HFFc6 (cell line): ENCODE measurements around the gene PEBP1. TPM values are rescaled to one million over a fixed set of nuclear protein-coding genes. Genes with fewer than 3 reads are reported as not detected.
"Not testable (repeated sequence)": the region's sequence is repeated elsewhere in the genome, so short reads cannot be mapped to it uniquely, and the experiment has no call there.

Experiments
- DNase-seq: peaks from one replicate; pipeline ENCODE4 v3.0.0-alpha.2; 2018
- H3K27ac Mint-ChIP-seq: 2 replicates; pipeline ENCODE4 v1.8.0; 2020; ENCODE audit warnings: mild to moderate bottlenecking, mixed read lengths
- H3K27me3 Mint-ChIP-seq: 2 replicates; pipeline ENCODE4 v1.8.0; 2021; ENCODE audit warnings: mild to moderate bottlenecking, moderate library complexity, mixed read lengths; ENCODE audit not compliant: insufficient read depth
- H3K36me3 Mint-ChIP-seq: 2 replicates; pipeline ENCODE4 v1.8.0; 2021; ENCODE audit warnings: low read depth, mixed read lengths
- H3K4me1 Mint-ChIP-seq: 2 replicates; pipeline ENCODE4 v1.8.0; 2020; ENCODE audit warnings: low read depth, mixed read lengths
- H3K4me3 Mint-ChIP-seq: 2 replicates; pipeline ENCODE4 v1.8.0; 2020; ENCODE audit warnings: mild to moderate bottlenecking, moderate library complexity, mixed read lengths
- H3K9me3 Mint-ChIP-seq: 2 replicates; pipeline ENCODE4 v1.8.0; 2020; ENCODE audit warnings: mild to moderate bottlenecking, mixed read lengths
- CTCF ChIP-seq: fragments of 200-600 bp; sonication (generic); IDR thresholded peaks from 2 replicates; pipeline ENCODE4 v1.5.0; 2021; ENCODE audit warnings: antibody characterized with exemption, mild to moderate bottlenecking
- total RNA-seq, 6 experiments: library from RNA; stranded (reverse); fragmentation: NEBNext Ultra II Directional; extraction: Animal tissue kit (Norgen Biotek cat#: 25700); gene quantifications; 2 replicates in 1 of 6; 3 replicates in 5 of 6; pipeline ENCODE4 v1.2.3, GENCODE V29; 2021

Gene PEBP1
- total RNA-seq, 6 experiments from 2014 or later, result 178 to 263 (median 196) TPM

GRCh38 chr12:118122264-118122663 lies 13.7 kb upstream of the PEBP1 start:
- H3K4me3 Mint-ChIP-seq, result no peak overlapping the region
- no peaks in the 10 kb centered on the region for H3K9me3 Mint-ChIP-seq
- H3K27ac Mint-ChIP-seq, result no peak overlapping the region
- DNase-seq, result no peak
- H3K36me3 Mint-ChIP-seq, result no peaks in the 10 kb centered on the region
- TF ChIP-seq CTCF, result no peak
- H3K4me1 Mint-ChIP-seq, result peaks cover 15% of the 10 kb centered on the region
- H3K27me3 Mint-ChIP-seq, result no peaks in the 10 kb centered on the region; the same call in 1 of the 2 replicates

- peaks cover 15% of the 10 kb centered on the region for H3K4me1 Mint-ChIP-seq
- no peak overlapping the region for H3K4me3 Mint-ChIP-seq
- no peak overlapping the region for H3K27ac Mint-ChIP-seq
- DNase-seq, result no peak
- H3K9me3 Mint-ChIP-seq, result no peaks in the 10 kb centered on the region
- H3K36me3 Mint-ChIP-seq, result peaks cover 6% of the 10 kb centered on the region; the same call in 1 of the 2 replicates
- no peaks in the 10 kb centered on the region; the same call in 1 of the 2 replicates for H3K27me3 Mint-ChIP-seq
- TF ChIP-seq CTCF, result no peak
Measured at GRCh38 chr12:118124333-118124874, 11.5 kb upstream of the PEBP1 start.

- peaks cover 6% of the 10 kb centered on the region; the same call in 1 of the 2 replicates for H3K36me3 Mint-ChIP-seq
- no peak for DNase-seq
- H3K4me1 Mint-ChIP-seq, result peaks cover 9% of the 10 kb centered on the region
- H3K4me3 Mint-ChIP-seq, result no peak overlapping the region
- TF ChIP-seq CTCF, result no peak
- no peaks in the 10 kb centered on the region; the same call in 1 of the 2 replicates for H3K27me3 Mint-ChIP-seq
- no peak overlapping the region for H3K27ac Mint-ChIP-seq
- H3K9me3 Mint-ChIP-seq, result no peaks in the 10 kb centered on the region
Measured at GRCh38 chr12:118125743-118126118, 10.2 kb upstream of the PEBP1 start.

DNA sequence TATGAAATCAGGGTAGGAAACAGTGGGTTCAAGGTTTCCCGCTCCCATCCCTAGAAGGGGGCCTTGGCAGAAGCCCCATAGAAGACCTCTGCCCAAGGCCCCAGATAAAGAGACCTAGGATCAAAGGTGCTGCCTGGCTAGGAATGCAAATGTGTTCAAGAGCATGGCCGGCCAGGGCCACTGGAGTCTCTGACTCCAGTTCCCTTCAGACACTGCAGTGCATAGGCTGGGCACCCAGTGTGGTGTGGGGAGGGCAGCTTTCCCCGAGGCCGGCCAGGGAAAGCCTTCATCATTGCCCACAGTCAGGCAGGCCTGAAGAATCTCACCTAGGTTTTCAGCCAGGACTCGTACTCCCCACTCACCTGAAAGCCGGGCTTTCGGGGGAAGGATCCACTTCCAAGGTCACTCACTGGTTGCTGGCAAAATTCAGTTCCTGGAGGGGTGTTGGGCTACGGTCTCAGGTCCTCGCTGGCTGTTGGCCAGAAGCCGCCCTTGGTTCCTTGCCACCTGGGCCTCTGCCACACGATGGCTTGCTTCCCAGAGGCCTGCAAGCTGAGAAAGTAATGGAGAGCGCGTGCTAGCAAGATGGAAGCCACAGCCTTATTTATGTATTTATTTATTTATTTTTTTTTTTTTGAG lies 9.7 kb upstream of the PEBP1 start:
- Mint-ChIP-seq H3K27ac (no peak overlapping the region), H3K4me3 (no peak overlapping the region), H3K4me1 (peaks cover 4% of the 10 kb centered on the region), H3K27me3 (no peaks in the 10 kb centered on the region; the same call in 1 of the 2 replicates), H3K36me3 (peaks cover 6% of the 10 kb centered on the region; the same call in 1 of the 2 replicates), H3K9me3 (no peaks in the 10 kb centered on the region)
- TF ChIP-seq CTCF, result no peak
- DNase-seq, result no peak

DNA sequence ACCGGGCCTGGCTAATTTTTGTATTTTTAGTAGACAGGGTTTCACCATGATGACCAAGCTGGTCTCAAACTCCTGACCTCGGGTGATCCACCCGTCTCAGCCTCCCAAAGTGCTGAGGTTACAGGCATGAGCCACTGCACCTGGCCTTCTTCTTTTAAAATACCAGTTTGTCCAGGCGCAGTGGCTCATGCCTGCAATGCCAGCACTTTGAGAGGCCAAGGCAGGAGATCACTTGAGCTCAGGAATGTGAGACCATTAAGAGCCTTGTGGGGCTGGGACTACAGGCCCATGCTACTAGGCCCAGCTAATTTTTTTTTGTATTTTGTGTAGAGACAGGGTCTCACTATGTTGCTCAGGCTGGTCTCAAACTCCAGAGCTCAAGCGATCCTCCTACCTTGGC lies 8.1 kb upstream of the PEBP1 start:
- H3K4me1 Mint-ChIP-seq, result peaks cover 6% of the 10 kb centered on the region
- H3K27ac Mint-ChIP-seq, result no peak overlapping the region
- H3K27me3 Mint-ChIP-seq, result no peaks in the 10 kb centered on the region; the same call in 1 of the 2 replicates
- no peak for TF ChIP-seq CTCF
- no peak for DNase-seq
- H3K9me3 Mint-ChIP-seq, result no peaks in the 10 kb centered on the region
- H3K36me3 Mint-ChIP-seq, result peaks cover 6% of the 10 kb centered on the region; the same call in 1 of the 2 replicates
- no peak overlapping the region for H3K4me3 Mint-ChIP-seq

- not testable (repeated sequence) for H3K27me3 Mint-ChIP-seq, H3K9me3 Mint-ChIP-seq, DNase-seq, H3K4me3 Mint-ChIP-seq, H3K36me3 Mint-ChIP-seq, H3K27ac Mint-ChIP-seq, H3K4me1 Mint-ChIP-seq
Measured at GRCh38 chr12:118129436-118129835, 6.5 kb upstream of the PEBP1 start.
